Fibroblast of skin of abdomen (primary cell): ENCODE data around the gene ARSG.
"Not testable (repeated sequence)": the region's sequence is repeated elsewhere in the genome, so short reads cannot be mapped to it uniquely, and the experiment has no call there.

Experiments used
- DNase-seq: peaks from one replicate; pipeline ENCODE4 v3.0.0-alpha.2; 2013

The ARSG gene

DNA sequence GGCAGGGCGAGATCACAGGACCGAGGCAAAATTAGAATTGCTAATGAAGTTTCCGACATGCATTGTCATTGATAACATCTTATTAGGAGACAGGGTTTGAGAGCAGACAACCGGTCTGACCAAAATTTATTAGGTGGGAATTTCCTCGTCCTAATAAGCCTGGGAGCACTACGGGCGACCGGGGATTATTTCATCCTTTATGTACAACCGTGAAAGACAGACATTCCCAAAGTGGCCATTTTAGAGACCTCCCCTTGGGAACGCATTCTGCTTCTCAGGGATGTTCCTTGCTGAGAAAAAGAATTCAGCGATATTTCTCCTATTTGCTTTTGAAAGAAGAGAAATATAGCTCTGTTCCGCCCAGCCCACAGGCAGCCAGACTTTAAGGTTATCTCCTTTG, 40.6 kb downstream of the ARSG start:
- not testable (repeated sequence) for DNase-seq

DNA sequence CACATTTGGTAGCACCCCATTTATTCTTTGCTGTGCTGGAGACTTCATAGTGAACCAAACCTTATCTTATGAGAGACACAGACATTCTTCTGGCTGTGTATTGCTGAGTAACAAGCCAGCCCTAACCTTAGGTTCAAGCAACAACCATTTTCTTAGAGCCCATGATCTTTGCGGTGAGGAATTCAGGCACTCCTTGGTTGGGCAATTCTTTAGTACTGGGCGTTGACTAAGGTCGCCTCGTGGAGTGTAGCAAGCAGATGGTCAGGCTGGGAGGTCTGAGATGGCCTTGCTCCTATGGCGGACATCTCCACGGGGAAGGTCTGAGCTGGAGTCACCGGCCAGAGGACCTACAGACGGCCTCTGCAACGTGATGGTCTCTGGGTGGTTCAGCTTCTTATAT, 43.1 kb downstream of the ARSG start:
- no peak for DNase-seq

DNA sequence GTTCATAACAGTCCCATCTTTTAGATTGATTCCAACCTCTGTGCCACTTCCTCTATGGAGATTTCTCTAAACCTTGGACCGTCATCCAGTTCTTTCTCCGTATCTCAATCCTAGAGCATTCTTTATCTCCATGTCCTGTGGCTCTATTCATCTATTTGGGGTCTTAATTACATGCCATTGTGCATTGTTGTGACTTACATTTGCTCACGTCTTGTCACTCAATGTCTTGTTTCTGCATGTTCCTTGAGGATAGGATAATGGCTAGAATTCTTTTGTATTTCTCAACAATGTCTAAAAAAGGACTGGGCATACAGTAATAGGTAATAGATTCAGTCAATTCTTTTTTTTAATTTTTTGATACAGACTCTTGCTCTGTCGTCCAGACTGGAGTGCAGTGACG, 50.2 kb downstream of the ARSG start:
- no peak for DNase-seq

DNA sequence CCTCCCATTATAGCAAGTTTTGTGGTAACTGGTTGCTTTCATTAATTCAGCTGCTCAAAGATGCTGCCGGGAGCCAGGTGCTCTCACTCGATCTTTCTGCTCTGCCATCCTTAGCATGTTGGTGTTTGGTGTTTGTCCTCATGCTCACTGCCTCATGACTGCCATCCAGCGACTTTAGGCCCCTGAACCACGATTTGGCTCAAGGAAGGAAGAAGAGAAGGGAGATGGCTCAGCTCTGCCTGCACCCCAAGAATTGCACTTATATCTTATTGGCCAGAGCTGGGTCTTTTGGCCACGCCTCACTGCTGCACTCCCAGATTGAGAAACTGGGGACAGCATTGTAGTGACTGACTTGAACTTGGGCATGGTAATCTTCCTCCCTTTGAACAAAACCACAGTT, 52.7 kb downstream of the ARSG start:
- DNase-seq, result no peak

DNA sequence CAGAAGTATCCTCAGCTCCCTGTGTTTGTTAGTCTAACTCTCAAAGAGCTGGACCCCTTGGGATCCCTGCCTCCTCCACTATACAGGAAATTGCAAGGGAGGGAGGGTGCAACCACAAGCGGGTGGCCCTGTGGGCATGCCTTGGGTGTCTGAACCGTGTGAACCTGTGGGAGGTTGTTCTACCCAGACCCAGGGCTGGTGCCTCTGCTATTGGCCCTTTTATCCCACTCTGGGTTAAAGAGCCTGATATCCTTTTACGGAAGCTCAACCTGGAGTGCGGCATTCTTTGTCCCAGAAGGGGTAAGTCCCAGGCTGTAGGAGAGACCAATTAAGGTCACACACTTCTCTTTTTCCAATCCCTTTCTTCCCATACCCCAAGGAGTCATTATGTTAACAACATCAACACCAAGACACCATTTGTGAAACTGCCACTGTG, 53.4 kb downstream of the ARSG start:
- no peak for DNase-seq

DNA sequence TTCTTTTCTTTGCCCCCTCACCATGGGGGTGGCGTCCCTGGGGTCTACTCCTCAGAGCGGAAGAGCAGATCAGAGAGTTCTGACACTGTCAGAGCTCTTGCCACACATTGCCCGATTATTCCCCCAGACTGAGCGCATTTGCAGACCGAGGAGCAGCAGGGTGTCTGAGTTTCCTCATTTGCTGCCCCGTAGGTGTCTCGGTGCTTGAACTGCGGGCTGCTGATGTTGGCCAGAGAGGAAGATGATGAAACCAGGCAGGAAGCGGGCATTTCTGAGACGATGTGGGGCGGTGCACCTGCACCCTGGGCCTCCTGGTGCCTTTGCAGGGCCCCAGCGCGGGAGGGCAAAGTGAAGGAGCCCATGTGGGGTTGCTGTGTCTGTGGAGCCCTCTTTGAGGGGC, 55.2 kb downstream of the ARSG start:
- no peak for DNase-seq

DNA sequence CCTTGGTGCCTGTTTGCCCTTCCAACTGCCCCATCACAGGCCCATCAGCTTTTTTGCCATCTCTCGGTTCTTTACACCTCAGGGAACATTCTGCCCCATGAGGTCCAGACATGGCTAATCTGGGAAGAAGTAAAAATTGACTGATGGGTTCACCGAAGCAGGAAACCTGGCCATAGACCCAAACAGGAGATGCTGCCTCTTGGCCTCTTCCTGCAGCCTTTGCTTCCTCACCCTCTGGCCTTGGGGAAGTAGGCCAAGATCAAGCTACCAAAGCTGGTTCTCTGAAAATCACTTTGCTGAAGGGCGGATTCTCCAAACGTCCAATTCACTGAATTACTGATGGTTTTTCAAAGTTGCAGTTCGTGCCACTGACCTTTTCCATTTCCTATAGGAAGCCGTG, 56.1 kb downstream of the ARSG start:
- no peak for DNase-seq

DNA sequence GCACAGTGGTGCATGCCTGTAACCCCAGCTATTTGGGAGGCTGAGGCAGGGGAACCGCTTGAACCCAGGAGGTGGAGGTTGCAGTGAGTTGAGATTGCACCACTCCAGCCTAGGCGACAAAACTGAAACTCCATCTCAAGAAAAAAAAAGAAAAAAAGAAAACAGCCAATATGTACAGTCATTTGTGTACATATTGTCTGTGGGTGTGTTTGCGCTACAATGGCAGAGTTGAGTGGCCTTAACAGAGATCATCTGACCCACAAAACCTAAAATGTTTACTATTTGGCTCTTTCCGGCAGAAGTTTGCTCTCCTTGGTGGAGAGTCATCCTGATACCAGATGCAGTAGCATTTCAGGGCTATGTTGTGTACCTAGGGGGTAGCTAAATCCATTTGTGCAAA, 57.9 kb downstream of the ARSG start:
- DNase-seq, result no peak

DNA sequence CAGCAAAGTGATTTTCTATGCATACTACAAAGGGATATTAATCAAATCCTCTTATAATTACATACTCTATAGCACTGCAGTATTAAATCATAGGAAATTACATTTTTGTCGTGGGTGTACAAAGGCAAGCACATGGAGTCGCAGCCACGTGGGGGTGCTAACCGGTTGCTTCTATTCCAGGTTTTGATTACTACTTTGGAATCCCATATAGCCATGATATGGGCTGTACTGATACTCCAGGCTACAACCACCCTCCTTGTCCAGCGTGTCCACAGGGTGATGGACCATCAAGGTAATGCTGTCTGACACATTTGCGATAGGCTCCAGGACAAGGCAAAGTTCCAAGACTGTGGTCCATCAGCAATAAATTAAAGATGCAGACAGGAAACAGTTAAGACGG, 60.1 kb downstream of the ARSG start:
- DNase-seq, result peak; percentile 41

DNA sequence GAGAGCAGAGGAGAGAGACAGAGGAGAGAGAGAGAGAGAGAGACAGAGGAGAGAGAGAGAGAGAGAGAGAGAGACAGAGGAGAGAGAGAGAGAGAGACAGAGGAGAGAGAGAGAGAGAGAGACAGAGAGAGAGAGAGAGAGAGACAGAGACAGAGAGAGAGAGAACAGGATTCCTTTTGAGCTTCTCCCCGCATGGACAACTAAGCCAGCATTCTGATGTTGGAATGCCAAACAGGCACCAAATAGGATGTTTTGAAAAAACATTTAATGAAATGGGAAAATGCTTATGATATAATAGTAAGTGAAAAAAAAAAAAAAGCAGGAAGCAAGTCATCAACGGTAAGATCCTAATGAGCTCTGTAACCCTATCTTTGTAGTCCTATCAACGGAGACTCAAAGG, 60.7 kb downstream of the ARSG start:
- no peak for DNase-seq

DNA sequence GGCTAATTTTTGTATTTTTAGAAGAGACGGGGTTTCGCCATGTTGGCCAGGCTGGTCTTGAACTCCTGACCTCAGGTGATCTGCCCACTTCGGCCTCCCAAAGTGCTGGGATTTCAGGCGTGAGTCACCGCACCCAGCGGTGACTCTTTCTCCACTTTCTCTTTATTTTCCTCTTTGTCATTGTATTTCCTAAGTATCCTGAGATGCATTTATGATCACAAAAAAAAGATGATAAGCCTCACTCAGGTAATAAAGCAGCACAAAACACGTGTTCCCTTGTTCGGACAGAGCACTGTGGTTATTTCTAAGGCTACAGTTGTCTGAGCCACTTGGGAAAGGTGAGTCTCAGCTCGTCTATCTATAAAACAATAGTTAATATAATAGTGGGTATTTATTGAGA, 61.4 kb downstream of the ARSG start:
- DNase-seq, result not testable (repeated sequence)

DNA sequence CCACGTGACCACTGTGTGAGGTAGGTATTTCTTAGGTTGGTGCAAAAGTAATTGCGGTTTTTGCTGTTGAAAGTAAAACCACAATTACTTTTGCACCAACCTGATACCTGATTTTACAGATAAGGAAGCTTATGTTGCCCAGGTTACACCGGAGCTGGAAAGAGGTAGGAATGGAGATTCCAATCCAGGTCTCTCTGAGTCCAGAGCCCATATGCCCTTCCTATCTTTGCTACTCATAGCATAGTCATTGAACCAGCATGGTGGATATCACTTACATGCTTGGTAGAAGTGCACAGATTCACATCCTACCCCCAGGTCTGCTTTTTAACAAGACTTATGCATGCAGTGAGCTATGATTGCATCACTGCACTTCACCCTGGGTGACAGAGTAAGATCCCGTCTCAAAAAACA, 61.8 kb downstream of the ARSG start:
- no peak for DNase-seq

DNA sequence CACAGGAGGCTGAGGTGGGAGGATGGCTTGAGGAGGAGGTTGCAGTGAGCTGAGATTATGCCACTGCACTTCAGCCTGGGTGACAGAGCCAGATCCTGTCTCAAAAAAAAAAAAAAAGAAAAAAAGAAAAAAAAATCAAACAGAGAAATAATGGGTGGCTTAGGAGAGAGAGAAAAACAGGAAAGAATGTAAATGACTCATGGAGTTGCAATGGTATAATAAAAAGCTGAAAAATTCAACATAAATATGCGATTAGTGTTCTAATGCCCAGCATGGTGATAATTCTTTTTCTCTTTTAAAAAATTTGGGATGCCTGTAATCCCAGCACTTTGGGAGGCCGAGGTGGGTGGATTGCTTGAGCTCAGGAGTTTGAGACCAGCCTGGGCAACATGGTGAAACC, 63.0 kb downstream of the ARSG start:
- peak; percentile 73 for DNase-seq

DNA sequence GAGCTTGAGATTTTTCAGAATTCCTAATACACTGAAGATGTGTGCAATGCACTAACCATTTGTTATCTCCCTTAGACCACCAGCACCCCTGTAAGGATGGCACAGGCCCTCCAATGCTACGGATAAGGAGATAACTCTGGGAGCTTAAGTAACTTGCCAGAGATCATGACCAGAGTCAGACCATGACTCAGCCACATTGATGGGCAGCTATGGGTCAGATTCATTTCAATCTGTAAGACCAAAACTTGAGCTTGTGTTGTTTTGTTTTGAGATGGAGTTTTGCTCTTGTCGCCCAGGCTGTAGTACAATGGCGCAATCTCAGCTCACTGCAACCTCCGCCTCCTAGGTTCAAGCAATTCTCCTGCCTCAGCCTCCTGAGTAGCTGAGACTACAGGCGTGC, 63.8 kb downstream of the ARSG start:
- peak; percentile 14 for DNase-seq

DNA sequence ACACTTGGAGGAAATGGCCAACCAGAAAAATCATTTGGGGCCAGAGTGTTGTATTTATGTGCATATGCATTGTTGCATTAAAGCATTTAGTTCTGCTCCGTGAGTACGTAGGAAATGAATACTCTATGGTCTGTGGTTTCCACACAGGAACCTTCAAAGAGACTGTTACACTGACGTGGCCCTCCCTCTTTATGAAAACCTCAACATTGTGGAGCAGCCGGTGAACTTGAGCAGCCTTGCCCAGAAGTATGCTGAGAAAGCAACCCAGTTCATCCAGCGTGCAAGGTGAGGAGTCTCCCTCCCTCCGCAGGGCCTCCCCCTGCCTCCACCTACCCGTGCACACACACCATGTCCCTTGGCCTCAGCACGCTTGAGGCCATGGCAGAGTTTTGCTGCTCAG, 65.2 kb downstream of the ARSG start:
- peak; percentile 75 for DNase-seq

DNA sequence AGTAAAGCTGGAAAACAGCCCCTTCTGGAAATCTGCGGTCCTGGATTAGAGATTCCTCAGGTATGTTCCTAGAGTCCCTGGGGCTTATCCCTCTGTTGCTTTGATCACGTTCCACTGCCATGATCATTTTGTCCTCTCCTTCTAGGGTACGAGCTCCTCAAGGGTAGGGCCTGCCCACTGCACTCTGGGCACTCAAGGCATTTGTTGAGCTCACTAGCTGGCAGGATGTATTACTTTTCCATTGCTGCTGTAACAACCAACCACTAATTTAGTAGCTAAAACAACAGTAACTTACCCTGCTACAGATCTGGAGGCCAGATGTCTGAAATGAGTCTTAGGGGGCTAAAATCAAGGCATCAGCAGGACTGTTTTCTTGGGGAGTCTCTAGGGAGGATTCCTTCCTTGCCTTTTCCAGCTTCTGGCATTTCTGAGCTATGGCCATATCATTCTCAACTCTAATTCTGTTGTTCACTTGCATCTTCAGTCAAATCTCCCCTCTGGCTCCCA, 65.7 kb downstream of the ARSG start:
- peak; percentile 20 for DNase-seq

DNA sequence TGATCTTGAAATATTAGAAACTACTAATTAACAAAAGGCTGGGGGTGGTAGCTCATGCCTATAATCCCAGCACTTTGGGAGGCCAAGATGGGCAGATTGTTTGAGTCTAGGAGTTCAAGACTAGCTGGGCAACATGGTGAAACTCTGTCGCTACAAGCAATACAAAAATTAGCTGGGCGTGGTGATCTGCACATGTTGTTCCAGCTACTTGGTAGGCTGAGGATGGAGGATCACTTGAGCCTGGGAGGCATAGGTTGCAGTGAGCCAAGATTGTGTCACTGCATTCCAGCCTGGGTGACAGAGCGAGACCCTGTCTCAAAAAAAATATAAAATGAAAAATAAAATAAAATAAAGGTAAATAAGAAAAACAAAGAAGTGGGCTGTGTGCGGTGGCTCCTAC, 66.6 kb downstream of the ARSG start:
- DNase-seq, result no peak

DNA sequence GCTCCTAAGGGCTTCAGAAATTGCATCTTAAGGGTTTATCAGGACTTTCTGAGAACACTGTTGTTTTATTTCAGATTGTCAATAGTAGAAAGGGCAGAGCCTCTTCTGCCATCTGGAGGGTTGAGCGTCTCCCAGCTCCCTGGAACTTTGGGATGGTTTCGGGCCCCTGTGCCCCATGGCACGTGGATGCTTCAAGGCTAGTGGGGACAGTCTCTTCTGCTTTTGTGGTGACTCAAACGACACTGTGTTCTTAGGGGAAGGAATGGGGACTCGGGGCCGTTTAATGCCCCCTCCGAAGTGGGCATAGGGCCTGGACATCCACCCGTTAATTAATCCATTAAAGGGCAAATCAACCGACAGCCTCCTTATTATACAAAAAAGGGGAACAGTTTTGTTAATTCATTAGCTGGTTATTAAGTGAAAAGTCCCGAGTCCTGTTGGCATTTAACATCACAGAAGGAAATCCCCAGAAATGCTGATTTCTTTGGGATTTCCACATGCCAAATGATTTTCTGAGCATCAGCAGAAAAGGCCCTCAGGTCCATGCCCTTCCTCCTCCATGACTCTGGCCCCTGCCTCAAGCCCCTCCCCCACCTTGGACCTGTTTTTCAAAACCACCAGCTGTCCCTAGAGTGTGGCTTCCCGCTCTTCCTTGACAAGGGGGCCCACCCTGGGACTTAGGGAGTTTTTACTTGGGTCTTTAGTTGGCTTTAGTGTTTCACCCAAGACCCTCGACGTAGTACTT, 68.7 kb downstream of the ARSG start:
- no peak for DNase-seq

DNA sequence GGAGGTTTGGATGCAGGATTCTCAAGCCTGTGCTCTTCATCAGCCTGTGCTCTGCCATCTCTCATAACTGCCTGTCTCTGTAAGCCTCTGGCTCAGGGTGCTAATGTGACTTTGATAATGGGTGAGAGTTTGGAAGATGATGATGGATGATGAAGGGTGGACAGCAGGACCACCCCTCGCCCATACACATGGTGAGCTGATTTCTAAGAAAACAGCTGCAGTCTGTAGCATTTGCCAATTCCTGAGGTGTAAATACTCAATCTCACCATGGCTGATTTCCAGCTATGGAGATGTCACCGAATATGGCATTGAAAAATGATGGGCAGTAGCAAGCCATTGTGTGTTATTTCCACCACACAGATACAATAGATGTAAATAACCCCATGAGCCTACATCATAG, 74.2 kb downstream of the ARSG start:
- DNase-seq, result no peak

DNA sequence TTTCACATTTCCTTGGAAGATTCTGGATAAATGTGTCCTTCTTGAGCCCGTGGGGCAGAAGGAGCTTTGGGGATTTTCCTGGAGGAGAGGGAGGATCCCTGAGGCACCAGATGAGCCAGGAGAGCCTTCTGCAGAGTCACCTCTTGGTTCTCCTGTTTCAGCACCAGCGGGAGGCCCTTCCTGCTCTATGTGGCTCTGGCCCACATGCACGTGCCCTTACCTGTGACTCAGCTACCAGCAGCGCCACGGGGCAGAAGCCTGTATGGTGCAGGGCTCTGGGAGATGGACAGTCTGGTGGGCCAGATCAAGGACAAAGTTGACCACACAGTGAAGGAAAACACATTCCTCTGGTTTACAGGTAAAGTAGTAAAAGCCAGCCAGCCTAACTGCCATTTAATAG, 77.1 kb downstream of the ARSG start:
- no peak for DNase-seq

DNA sequence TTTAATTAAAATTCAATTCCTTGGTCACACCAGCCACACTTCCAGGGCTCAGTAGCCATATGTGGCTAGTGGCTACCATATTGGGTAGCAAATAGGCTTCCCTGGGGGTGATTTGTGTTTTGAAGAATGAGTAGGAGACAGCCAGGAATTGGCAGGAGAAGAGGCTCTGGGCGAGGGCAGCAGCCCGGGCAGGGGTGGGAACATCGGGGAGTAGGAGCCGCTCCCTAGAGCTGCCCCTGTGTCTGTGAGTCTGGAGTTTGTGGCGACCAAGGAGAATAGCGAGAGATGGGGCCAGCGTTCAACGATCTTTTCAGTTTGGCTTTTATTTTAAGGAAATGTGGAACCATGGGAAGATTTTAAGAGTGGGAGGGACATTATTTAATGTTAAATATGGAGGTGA, 84.3 kb downstream of the ARSG start:
- no peak for DNase-seq

DNA sequence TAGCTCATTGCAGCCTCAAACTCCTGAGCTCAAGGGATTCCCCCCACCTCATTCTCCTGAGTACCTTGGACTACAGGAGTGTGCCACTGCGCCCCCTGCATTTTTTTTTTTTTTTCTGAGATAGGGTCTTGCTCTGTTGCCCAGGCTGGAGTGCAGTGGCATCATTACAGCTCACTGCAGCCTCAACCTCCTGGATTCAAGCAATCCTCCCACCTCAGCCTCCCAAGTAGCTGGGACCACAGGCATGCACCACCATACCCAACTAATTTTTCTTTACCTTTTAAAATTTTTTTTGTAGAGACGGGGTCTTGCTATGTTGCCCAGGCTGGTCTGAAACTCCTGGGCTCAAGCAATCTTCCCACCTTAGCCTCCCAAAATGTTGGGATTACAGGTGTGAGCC, 84.9 kb downstream of the ARSG start:
- not testable (repeated sequence) for DNase-seq

DNA sequence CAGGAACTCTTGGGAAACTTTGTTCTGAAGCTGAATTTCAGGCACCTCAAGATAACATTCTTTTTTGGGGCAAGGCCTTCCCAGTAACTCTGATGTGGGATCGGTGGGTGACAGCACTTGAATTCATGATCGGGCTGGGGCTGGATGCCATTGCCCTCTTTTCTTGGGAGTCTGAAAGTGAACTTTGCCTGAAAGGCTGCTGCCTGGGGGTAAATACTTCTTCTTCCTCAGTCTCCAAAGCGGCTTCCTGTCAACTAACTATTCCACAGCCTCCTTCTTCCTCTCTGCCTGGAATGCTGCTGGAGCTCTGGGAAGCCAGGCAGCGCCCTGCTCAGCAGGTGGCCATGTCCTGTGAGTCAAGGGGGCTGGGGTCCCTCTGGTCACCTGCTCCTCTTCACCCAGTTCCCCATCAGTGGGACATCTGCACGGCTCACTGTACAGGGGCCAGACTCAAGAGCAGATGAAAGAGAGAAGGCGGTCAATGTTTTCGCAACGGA, 86.5 kb downstream of the ARSG start:
- no peak for DNase-seq

DNA sequence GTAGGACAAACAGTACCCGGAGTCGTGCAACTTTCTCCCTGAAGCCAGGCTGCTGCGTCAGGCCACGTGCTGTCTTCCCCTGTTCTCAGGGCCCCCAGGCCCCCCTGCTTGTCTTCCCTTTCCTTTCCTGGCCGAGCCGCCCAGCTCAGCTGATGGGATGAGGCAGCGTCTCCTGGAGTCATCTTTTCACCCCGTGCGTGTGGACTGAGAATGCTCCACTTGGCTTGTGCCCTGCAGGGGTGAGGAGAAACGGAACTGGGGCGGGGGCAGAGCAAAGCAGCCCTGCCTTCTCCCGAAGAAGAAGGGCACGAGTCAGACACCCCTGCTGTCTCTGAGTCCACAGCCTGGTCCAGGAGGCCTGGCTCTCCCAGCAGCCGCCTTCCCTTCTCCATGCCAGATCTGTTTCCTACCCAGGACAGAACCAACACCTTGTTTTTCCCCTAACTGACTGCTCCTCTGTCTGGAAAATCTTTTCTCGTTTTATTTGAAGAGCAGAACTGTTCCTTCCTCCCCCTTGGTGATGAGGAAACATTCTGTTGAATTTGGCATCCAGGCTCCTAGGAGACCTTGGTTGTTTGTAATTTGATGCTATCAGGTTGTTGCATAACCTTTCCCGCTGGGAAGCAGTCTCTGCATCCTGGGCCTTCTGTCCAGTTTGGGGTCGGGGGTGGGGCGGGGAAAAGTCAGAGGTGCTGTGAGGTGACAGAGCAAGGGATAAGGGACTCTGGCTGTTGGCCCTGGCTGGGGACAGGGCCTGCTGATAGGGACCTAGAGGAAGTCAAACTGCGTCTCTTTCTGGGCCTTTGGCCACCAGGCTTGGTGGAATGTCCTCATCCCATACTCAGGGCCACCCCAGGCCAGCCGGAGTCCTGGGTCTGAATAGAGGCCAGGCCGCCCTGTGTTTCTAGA, 87.2 kb downstream of the ARSG start:
- DNase-seq, result peak; percentile 74
